NOMO-1 treated with dmso at 0.1 percent for 144 hours (cell line): ENCODE results near the gene CLTB.
"Not testable (repeated sequence)": the region's sequence is repeated elsewhere in the genome, so short reads cannot be mapped to it uniquely, and the experiment has no call there.

ENCODE experiments used
- DNase-seq: peaks from one replicate; lab custom pipeline; 2025; ENCODE audit not compliant: unreplicated experiment; lab: John Stamatoyannopoulos, UW

CLTB gene

GRCh38 chr5:176429972-176430371 is 13.6 kb upstream of the CLTB start:
- no peak for DNase-seq

- DNase-seq, result no peak
These were observed 11.6 kb upstream of the CLTB start for GRCh38 chr5:176427971-176428370.

DNA sequence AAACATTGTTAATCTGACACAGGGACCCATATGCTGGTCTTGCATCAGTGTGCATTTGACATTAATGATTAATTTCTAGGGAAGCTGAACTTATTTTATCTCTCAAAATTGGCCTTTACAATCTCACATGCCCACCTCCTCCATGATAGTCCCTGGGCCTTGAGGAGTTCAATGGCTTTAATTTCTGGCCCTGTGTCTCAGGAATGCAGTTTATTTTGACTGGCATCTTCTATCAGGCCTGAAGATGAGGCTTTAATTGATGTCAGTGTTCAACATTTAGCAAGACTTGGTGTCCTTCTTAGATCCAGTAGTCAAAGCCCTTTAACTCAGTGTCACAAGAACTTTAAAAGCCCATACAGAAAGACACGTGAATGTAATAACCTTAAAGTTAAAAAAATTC is 10.5 kb upstream of the CLTB start:
- DNase-seq, result no peak

- DNase-seq, result no peak
These were observed 9.5 kb upstream of the CLTB start for GRCh38 chr5:176425791-176426190.

- DNase-seq, result no peak
These were observed 8.8 kb upstream of the CLTB start for GRCh38 chr5:176425138-176425537.

- DNase-seq, result no peak
These were observed 7.8 kb upstream of the CLTB start for GRCh38 chr5:176424181-176424580.

DNA sequence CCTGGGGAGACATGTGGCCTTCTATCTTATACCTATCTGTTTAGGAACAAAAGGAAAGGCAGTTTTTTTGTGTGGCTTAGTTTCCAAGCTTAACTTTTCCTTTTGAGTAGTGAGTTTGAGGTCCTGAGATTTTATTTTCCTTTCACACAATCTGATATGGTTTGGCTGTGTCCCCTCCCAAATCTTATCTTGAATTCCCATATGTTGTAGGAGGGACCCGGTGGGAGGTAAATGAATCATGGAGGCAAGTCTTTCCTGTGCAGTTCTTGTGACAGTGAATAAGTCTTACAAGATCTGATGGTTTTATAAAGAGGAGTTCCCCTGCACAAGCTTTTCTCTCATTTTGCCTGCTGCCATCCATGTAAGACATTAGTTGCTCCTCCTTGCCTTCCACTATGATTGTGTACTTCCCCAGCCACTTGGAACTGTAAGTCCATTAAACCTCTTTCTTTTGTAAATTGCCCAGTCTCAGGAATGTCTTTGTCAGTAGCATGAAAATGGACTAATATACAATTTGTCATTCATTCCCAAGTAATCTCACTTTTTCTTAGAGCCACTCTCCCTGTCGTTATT is 4.7 kb upstream of the CLTB start:
- no peak for DNase-seq

DNA sequence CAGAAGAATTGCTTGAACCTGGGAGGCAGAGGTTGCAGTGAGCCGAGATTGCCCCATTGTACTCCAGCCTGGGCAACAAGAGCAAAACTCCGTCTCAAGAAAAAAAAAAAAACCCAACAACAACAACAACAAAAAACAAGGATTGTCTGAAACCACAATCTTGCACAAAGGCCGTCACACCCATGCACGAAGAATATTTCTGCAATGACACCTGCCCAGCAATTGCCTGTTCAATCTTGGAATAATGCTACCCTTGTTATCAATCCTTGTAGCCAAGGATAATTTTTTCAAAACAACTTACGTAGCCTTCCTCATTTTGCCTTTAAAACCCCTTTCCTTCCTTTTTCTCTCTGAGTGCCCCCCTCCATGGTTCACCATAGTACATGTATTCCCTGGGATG is 3.7 kb upstream of the CLTB start:
- no peak for DNase-seq

DNA sequence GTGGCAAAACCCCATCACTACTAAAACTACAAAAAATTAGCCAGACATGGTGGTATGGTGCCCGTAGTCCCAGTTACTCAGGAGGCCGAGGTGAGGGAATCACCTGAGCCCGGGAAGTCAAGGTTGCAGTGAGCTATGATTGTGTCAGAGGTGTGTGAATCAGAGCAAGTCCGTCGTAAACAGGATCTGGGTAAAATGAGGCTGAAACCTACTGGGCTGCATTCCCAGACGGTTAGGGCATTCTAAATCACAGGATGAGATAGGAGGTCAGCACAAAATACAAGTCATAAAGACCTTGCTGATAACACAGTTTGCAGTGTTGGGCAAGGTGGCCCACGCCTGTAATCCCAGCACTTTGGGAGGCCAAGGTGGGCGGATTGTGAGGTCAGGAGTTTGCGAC is 1.9 kb upstream of the CLTB start:
- DNase-seq, result no peak

DNA sequence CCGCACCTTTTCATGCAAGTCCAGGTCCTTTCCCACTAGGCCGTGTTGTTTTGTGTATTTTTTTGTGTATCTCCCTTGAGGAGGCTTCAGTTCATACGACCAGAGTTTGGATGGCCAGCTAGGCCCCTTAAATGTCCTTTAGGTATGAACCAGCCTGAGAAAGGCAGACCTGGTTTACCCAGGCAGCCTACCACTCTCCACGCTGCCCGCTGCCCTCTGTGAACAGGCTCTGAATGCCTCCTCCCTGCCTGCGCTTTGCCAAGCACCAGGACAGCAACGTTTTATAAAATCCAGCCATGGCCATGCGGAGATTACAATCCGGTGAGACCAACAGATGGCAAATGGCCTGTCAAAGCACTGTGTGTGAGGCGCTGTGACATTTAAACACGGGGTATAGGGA is 626 bp upstream of the CLTB start:
- DNase-seq, result no peak

DNA sequence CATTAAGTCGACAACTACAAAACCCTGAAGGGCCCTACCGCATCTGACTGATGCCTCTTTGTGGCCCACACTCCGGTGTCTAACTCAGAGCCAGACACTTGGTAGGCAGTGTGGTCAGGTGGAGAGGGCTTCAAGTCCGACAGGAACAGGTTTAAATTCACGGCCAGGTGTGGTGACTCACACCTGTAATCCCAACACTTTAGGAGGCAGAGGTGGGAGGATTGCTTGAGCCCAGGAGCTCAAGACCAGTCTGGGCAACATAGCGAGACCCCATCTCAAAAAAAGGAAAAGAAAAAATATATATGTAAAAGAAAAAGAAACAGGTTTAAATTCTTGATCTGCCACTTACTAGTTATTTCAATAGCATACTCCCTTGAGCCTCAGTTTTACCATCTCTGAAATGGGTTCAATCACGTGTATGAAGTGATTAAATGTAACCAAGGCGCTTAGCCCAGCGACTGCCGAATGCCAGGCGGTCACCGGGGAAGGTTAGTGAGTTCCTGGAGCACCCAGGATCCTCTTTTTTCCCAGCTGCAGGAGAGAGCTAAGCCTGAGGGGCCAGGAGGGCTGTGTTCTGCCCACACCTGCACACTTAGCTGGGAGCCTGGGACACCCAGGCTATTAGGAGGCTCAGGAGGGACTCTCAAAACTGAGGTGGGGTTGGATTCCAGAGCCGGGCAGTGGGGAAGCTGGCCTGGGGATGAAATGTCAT is 943 bp downstream of the CLTB start:
- no peak for DNase-seq

GRCh38 chr5:176414704-176415103 is 1.6 kb downstream of the CLTB start:
- DNase-seq, result no peak

DNA sequence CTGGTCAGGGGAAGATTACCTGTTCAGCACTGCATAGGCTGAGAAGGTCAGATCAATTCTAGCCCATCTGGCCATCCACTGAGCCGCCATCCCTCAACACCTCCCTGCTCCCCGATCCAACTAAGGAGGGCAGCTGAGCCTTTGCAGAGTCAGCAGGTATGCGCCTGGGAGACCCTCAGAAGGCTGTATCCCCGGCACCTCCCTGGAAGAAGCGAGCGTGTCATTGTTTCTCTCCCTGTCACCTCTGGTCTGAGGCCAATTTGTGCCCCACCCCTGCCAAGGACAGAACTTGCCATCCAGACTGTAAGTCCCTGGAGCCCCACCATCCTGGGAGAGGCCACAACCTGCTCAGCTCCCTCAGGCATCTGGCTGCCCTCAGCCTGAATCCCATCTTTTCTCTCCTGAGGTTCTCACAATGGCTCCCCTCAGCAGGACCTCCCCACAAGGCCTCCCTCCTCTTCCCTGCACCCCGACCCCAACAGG is 2.6 kb downstream of the CLTB start:
- DNase-seq, result no peak

DNA sequence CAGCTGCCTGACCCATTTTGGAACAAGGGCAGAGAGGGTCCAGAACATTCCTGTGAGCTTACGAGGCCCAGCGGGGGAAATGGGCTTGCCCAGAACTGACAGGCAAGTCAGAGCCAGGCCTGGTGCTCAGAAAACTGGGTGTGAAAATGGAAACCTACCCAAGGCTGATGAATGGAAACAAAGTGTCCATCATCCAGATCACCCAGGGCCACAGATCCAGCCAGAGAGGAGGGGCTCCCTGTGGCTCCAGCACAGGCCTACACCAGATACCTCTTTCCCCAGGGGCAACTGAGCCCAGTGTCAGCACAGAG is 3.1 kb downstream of the CLTB start:
- DNase-seq, result no peak

DNA sequence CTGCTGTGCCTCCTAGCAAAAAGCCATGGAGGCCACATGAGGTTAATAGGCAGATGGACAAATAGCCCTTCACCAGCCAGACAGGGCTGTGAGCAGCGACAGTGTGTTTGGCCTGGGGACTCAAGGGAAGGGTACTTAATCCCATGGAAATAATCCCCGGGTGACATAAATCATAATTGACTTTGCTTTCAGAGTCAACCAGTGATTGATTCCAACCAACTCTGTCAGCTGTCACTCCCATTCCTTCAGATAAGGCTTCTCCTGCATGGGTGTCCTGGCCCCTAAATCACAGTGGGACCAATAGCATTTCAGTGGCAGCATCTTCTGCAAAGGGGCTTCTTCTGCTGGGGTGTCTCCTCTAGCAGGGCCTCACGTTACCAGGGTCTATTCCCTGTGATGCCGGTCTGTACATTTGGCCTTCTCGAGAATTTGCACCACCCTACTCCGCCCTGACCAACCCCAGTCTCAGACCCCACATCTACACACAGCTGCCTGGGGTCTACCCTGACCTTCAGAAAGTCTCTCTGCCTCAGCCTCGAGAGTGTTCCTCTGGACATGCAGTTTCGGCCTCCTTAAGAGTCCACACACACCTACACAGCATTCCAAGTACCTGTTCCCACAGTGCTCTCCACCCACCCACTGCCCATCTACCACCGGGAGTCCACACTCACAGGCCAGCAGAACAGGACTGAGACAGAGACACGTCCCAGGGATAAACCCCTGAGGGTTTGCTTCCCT is 3.7 kb downstream of the CLTB start:
- no peak for DNase-seq

- no peak for DNase-seq
These were observed 5.7 kb downstream of the CLTB start for GRCh38 chr5:176410486-176411180.

GRCh38 chr5:176409765-176410164 is 6.6 kb downstream of the CLTB start:
- DNase-seq, result no peak

GRCh38 chr5:176408590-176408989 is 7.7 kb downstream of the CLTB start:
- DNase-seq, result no peak

- not testable (repeated sequence) for DNase-seq
These were observed 8.1 kb downstream of the CLTB start for GRCh38 chr5:176408252-176408573.

DNA sequence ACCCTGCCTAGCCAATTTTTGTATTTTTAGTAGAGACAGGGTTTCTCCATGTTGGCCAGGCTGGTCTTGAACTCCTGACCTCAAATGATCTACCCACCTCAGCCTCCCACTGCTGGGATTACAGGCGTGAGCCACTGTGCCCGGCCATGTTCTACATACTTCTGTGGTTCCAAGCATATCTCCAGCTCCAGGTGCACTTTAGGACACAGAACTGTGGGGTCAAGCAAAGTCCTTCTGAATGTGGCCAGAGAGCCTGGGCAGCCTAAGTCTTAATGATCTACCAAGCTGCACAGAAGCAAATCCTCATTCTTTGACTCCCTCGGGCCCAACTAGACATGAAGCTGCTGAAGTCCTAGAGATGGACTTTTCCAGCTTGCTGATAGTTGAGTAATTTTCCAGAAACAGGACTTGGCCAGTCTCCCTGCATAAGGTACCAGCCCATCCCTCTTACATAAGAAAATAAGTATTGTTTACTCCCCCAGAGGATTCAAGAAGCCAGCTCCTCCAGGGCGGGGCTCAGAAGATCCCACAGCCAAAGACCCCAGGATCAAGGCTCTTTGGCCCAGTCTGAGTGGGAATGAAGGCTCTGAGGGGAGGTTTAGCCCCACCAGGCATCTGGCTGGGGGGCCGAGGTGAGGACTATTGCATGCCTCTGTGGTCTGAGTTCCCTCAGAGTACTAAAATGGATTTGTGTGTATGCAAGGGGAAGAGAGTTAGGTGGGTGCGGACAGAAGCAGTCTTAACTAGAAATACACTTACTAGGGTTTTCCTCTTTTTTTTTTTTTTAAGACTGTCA is 8.7 kb downstream of the CLTB start:
- DNase-seq, result no peak

DNA sequence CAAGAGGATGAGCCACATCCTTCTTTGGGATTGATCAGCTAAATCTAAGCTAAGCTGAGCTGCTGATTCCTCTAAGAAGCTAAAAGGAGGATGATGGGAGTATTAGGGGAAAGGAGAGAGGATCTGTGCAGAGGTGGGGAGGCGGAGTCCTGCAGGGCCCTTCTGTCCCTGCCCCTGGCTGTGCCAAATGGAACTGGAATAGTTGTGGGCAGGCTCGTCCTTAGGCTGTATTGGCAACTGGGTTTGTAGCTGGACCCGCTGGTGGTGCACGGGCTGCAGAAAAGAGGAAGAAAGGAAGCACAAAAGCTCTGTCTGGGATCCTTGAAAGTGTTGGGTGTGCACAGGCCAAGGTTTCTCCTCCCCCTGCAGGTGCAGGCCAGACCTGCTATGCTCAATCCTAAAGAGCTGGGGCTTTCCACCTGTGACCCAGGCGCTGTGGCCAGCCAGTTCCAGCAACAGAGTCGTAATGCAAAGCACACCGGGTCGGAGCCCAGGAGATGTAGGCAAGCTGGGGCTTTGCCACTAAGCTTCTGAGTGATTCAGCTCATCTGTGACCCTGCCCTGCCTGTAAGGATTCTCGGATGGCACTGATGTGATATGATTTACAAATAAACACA is 9.8 kb downstream of the CLTB start:
- DNase-seq, result no peak
